GM23248 (cell line): Measurements from ENCODE around the gene HBZ. TPM values are rescaled to one million over a fixed set of nuclear protein-coding genes. Genes with fewer than 3 reads are reported as not detected.
A peak's percentile ranks its signal among the peaks of the same experiment; 100 is the strongest.

Experiments
- DNase-seq: peaks from one replicate; pipeline ENCODE4 v3.0.0-alpha.2; 2015
- H2AFZ ChIP-seq: fragments of 200-600 bp; sonication (generic); 2 replicates; pipeline ENCODE4 v1.6.1; 2016; ENCODE audit warnings: antibody characterized with exemption
- H3F3A ChIP-seq: fragments of 200-600 bp; sonication (generic); 2 replicates; pipeline ENCODE4 v1.6.1; 2016; ENCODE audit warnings: mild to moderate bottlenecking, antibody characterized with exemption, mixed run types; ENCODE audit not compliant: insufficient read depth
- H3K27ac ChIP-seq: fragments of 200-600 bp; sonication (generic); 2 replicates; pipeline ENCODE4 v1.5.1; 2016; ENCODE audit warnings: mild to moderate bottlenecking
- H3K27me3 ChIP-seq: fragments of 200-600 bp; sonication (generic); replicated peaks from 2 replicates; pipeline ENCODE4 v1.6.1; 2016; ENCODE audit warnings: mild to moderate bottlenecking; ENCODE audit not compliant: insufficient read depth
- H3K36me3 ChIP-seq: fragments of 200-600 bp; sonication (generic); 2 replicates; pipeline ENCODE4 v1.6.1; 2016; ENCODE audit warnings: low read depth, mild to moderate bottlenecking
- H3K4me1 ChIP-seq: fragments of 200-600 bp; sonication (generic); 2 replicates; pipeline ENCODE4 v1.6.1; 2016; ENCODE audit warnings: mild to moderate bottlenecking; ENCODE audit not compliant: insufficient read depth
- H3K4me2 ChIP-seq: fragments of 200-600 bp; sonication (generic); one replicate; pipeline ENCODE4 v1.6.1; 2016; ENCODE audit warnings: mild to moderate bottlenecking; ENCODE audit not compliant: unreplicated experiment
- H3K4me3 ChIP-seq: fragments of 200-600 bp; sonication (generic); 2 replicates; pipeline ENCODE4 v1.5.1; 2016; ENCODE audit warnings: mild to moderate bottlenecking
- H3K79me2 ChIP-seq: fragments of 200-600 bp; sonication (generic); 2 replicates; pipeline ENCODE4 v1.6.1; 2016; ENCODE audit warnings: mild to moderate bottlenecking; ENCODE audit not compliant: insufficient read depth
- H3K9ac ChIP-seq: fragments of 200-600 bp; sonication (generic); 2 replicates; pipeline ENCODE4 v1.6.1; 2016; ENCODE audit warnings: mild to moderate bottlenecking
- H3K9me2 ChIP-seq: fragments of 200-600 bp; sonication (generic); 2 replicates; pipeline ENCODE4 v1.6.1; 2016; ENCODE audit warnings: mixed run types, mild to moderate bottlenecking, moderate library complexity; ENCODE audit not compliant: insufficient read depth
- H3K9me3 ChIP-seq: fragments of 200-600 bp; sonication (generic); one replicate; pipeline ENCODE4 v1.6.1; 2017; ENCODE audit warnings: low read depth
- H4K20me1 ChIP-seq: fragments of 200-600 bp; sonication (generic); 2 replicates; pipeline ENCODE4 v1.6.0; 2016; ENCODE audit not compliant: insufficient read depth
- EZH2 ChIP-seq: fragments of 200-600 bp; sonication (generic); IDR thresholded peaks from 2 replicates; pipeline ENCODE4 v1.6.1; 2018; ENCODE audit warnings: antibody characterized with exemption, mild to moderate bottlenecking; ENCODE audit not compliant: insufficient read depth, poor library complexity, severe bottlenecking
- EZH2phosphoT487 ChIP-seq: fragments of 200-600 bp; sonication (generic); IDR thresholded peaks from 2 replicates; pipeline ENCODE4 v1.6.1; 2018; ENCODE audit warnings: antibody characterized with exemption, moderate library complexity, mild to moderate bottlenecking, low read depth; ENCODE audit not compliant: insufficient read depth
- WGBS, 2 experiments: methylation state at CpG; one replicate each; pipeline ENCODE4 v1.1.6; 2015 to 2017; ENCODE audit warnings: low lambda C conversion rate in 2 of 2, low coverage in 1 of 2; ENCODE audit errors: missing lambda C conversion rate in 2 of 2; 5-methylcytosine and 5-hydroxymethylcytosine counted together
- in situ Hi-C: fragments of 300-500 bp; cut with MboI; formaldehyde crosslinking; loops from 2 replicates; pipeline ENCODE4 v1.15.0; 2020
- polyA plus RNA-seq: library from polyadenylated mRNA; unstranded; fragments of >200 nt; fragmentation: Nextera tagmentation; extraction: Ambion mirVana; gene quantifications from 2 replicates; pipeline ENCODE4 v1.2.1, GENCODE V29; 2016
- total RNA-seq: library from RNA; depleted of rRNA; stranded (reverse); fragments of >200 nt; shearing (Covaris generic); gene quantifications from 2 replicates; pipeline ENCODE4 v1.2.3, GENCODE V29; 2014

HBZ gene
- total and polyA plus RNA-seq, 2 experiments from 2014 or later = not detected

GRCh38 chr16:185691-186090, 33.2 kb downstream of the HBZ start:
- in situ Hi-C loops = no loop called here
- Histone ChIP-seq H3K9ac (no peak overlapping the region), H3K9me2 (no peaks in the 10 kb centered on the region), H3K4me3 (no peak overlapping the region), H3K9me3 (no peaks in the 10 kb centered on the region), H3K79me2 (no peaks in the 10 kb centered on the region), H4K20me1 (no peaks in the 10 kb centered on the region), H2AFZ (no peak overlapping the region), H3K27me3 (no peaks in the 10 kb centered on the region), H3K4me1 (no peaks in the 10 kb centered on the region), H3K4me2 (no peak overlapping the region), H3F3A (peaks cover 11% of the 10 kb centered on the region), H3K36me3 (peaks cover 17% of the 10 kb centered on the region; the same call in 1 of the 2 replicates), H3K27ac (no peak overlapping the region)
- TF ChIP-seq EZH2phosphoT487 (no peak), EZH2 (no peak)
- WGBS, 2 experiments = 39 to 67% methylated on average over 4 to 10 of the region's 11 CpGs
- no peak for DNase-seq

DNA sequence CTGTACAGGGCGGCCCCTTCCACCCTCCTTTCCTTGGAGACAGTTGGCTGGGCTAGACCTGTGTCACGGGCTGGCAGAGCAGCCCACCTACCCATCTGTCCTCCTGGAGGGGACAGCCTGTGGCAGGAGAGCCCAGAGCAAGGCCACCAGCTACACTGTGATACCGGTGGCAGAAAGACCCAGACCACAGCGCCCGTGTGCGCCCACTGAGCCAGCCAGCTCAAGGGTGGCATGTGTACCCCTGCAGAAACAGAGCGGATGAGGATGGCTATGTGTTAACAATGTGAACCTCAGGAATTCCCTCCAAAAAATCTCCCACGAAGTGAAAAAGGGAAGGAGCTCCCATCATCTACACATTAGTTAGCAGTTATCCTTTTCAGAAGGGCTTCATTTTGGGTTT, 34.9 kb downstream of the HBZ start:
- no peak overlapping the region for H3K27ac ChIP-seq
- peaks cover 18% of the 10 kb centered on the region; the same call in 1 of the 2 replicates for H3K36me3 ChIP-seq
- TF ChIP-seq EZH2 (no peak), EZH2phosphoT487 (no peak)
- H3K4me2 ChIP-seq = no peak overlapping the region
- DNase-seq = no peak
- H3K4me1 ChIP-seq = peaks cover 4% of the 10 kb centered on the region; the same call in 1 of the 2 replicates
- H4K20me1 ChIP-seq = no peaks in the 10 kb centered on the region
- H3K9me3 ChIP-seq = no peaks in the 10 kb centered on the region
- H3F3A ChIP-seq = peaks cover 11% of the 10 kb centered on the region
- no peaks in the 10 kb centered on the region for H3K79me2 ChIP-seq
- no peaks in the 10 kb centered on the region for H3K27me3 ChIP-seq
- H3K9me2 ChIP-seq = no peaks in the 10 kb centered on the region
- 92 to 93% methylated on average over 8 of the region's 8 CpGs for WGBS, 2 experiments
- no peak overlapping the region for H2AFZ ChIP-seq
- no peak overlapping the region for H3K4me3 ChIP-seq
- in situ Hi-C loops = no loop called here
- H3K9ac ChIP-seq = no peak overlapping the region

- H3K9ac ChIP-seq = no peak overlapping the region
- in situ Hi-C loops = no loop called here
- H3K79me2 ChIP-seq = no peaks in the 10 kb centered on the region
- H3F3A ChIP-seq = peaks cover 11% of the 10 kb centered on the region
- H3K4me1 ChIP-seq = peaks cover 4% of the 10 kb centered on the region; the same call in 1 of the 2 replicates
- H2AFZ ChIP-seq = no peak overlapping the region
- no peaks in the 10 kb centered on the region for H3K9me2 ChIP-seq
- H3K27ac ChIP-seq = no peak overlapping the region
- no peaks in the 10 kb centered on the region for H3K27me3 ChIP-seq
- no peak for DNase-seq
- no peak overlapping the region for H3K4me2 ChIP-seq
- TF ChIP-seq EZH2phosphoT487 (no peak), EZH2 (no peak)
- H3K9me3 ChIP-seq = no peaks in the 10 kb centered on the region
- H4K20me1 ChIP-seq = no peaks in the 10 kb centered on the region
- H3K36me3 ChIP-seq = peaks cover 30% of the 10 kb centered on the region
- WGBS, 2 experiments = 93% methylated on average over 8 of the region's 8 CpGs
- H3K4me3 ChIP-seq = no peak overlapping the region
These were observed 36.2 kb downstream of the HBZ start for GRCh38 chr16:188674-189073.

DNA sequence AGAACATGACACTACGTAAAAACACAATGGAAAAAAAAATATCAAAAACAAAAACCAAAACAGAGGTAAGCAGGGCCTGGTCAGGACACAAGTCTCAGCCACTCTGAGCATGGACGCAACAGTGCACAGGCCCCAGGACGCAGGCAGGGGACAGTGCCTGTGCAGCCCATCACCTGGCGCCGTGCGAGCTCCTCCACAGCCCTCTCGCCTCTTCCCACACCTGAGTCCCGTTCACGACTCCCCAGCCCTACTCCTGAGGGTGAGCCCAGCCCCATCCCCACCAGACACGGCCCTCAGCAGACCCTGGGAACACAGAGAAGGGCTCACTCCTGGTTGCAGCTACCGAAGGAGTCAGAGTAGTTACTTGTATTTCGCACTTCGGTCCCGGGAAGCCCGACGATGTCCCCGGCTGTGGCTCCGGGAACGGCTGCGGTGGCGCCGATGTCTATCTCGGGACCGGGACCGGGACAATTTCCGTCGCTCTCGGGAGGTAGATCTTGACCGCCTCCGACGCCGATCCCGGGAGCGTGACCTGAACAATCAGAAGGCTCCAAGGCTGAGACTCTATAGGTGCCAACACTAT, 37.3 kb downstream of the HBZ start:
- H3K27me3 ChIP-seq = no peaks in the 10 kb centered on the region
- H3K36me3 ChIP-seq = peaks cover 31% of the 10 kb centered on the region
- H3K9me3 ChIP-seq = no peaks in the 10 kb centered on the region
- H3K4me2 ChIP-seq = no peak overlapping the region
- no peak overlapping the region for H3K4me3 ChIP-seq
- peaks cover 4% of the 10 kb centered on the region; the same call in 1 of the 2 replicates for H3K4me1 ChIP-seq
- H4K20me1 ChIP-seq = no peaks in the 10 kb centered on the region
- H3K9me2 ChIP-seq = no peaks in the 10 kb centered on the region
- WGBS, 2 experiments = 96 to 97% methylated on average over 30 to 34 of the region's 34 CpGs
- TF ChIP-seq EZH2 (no peak), EZH2phosphoT487 (no peak)
- H3K9ac ChIP-seq = no peak overlapping the region
- in situ Hi-C loops = no loop called here
- H3K27ac ChIP-seq = no peak overlapping the region
- peaks cover 6% of the 10 kb centered on the region for H3F3A ChIP-seq
- 0 out of 2 replicates have a peak, but pooled peaks cover 7% of the 10 kb centered on the region for H3K79me2 ChIP-seq
- no peak overlapping the region for H2AFZ ChIP-seq
- no peak for DNase-seq

GRCh38 chr16:191831-192230, 39.4 kb downstream of the HBZ start:
- WGBS, 2 experiments = 86 to 87% methylated on average over 4 of the region's 4 CpGs
- Histone ChIP-seq H3K9me3 (no peaks in the 10 kb centered on the region), H3F3A (no peaks in the 10 kb centered on the region), H3K4me3 (no peak overlapping the region), H3K4me1 (peaks cover 4% of the 10 kb centered on the region; the same call in 1 of the 2 replicates), H3K27ac (no peak overlapping the region), H3K79me2 (peaks cover 17% of the 10 kb centered on the region), H3K9me2 (no peaks in the 10 kb centered on the region), H2AFZ (no peak overlapping the region), H3K4me2 (no peak overlapping the region), H3K9ac (0 out of 2 replicates have a peak overlapping the region, but pooled peaks have one; percentile 7), H3K36me3 (peaks cover 45% of the 10 kb centered on the region), H3K27me3 (no peaks in the 10 kb centered on the region), H4K20me1 (no peaks in the 10 kb centered on the region)
- peak; percentile 34 for DNase-seq
- in situ Hi-C loops = no loop called here
- no peak for TF ChIP-seq EZH2
- no peak for TF ChIP-seq EZH2phosphoT487
